Measurements from ENCODE around the gene KLHDC8A. TPM values are rescaled to one million over a fixed set of nuclear protein-coding genes. Genes with fewer than 3 reads are reported as not detected.

The KLHDC8A gene
- total RNA-seq, 2 donors from 2014 or later, result 0.24 TPM; not detected in 1

DNA sequence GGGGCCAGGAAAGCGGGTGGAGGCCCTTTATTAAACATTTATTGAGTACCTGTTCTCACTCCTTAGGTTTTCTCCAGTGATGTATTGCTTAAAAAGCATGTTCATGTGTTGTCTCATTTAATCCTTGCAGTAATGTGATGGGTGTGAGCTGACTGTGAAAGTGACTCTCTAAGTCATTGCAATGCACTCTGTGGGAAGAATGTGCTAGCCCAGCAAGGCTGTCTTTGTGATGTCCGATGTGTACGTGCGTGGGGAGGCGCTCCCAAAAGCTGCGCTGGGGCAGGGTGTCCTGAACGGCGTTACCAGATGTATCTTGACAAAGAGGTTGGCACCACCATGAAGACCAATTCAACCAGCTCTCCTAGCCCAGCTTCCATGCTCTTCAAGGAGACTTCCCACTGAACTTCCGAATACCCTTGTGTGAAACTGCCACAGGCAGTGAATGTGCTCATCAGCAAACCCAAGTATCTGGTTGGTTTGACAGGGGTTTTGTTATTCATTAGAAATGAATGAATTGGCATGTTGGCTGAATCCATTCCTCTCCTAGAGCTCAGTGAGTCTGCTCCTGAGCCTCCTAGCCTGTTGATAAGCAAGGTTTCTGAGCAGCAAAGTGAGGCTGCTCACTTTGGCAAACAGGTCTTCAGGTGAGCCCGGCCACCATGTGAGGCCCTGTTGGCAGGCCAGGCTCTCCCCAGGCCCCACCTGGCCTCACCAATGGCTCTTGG, 63.2 kb downstream of the KLHDC8A start:
- Histone ChIP-seq H3K36me3 (no peaks in the 10 kb centered on the region), H3K4me1 (peaks cover 0 to 16% of the 10 kb centered on the region in 2 donors), H3K27ac (peak overlapping the region; percentile 14 to 48), H3K4me3 (no peak overlapping the region), H3K9me3 (no peaks in the 10 kb centered on the region), H3K27me3 (no peaks in the 10 kb centered on the region)
- TF ChIP-seq, protein P1, sequence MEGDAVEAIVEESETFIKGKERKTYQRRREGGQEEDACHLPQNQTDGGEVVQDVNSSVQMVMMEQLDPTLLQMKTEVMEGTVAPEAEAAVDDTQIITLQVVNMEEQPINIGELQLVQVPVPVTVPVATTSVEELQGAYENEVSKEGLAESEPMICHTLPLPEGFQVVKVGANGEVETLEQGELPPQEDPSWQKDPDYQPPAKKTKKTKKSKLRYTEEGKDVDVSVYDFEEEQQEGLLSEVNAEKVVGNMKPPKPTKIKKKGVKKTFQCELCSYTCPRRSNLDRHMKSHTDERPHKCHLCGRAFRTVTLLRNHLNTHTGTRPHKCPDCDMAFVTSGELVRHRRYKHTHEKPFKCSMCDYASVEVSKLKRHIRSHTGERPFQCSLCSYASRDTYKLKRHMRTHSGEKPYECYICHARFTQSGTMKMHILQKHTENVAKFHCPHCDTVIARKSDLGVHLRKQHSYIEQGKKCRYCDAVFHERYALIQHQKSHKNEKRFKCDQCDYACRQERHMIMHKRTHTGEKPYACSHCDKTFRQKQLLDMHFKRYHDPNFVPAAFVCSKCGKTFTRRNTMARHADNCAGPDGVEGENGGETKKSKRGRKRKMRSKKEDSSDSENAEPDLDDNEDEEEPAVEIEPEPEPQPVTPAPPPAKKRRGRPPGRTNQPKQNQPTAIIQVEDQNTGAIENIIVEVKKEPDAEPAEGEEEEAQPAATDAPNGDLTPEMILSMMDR (IDR thresholded peaks at IDR 0.05), result no peak
- no peak for DNase-seq (ENCODE audit: low spot score)

DNA sequence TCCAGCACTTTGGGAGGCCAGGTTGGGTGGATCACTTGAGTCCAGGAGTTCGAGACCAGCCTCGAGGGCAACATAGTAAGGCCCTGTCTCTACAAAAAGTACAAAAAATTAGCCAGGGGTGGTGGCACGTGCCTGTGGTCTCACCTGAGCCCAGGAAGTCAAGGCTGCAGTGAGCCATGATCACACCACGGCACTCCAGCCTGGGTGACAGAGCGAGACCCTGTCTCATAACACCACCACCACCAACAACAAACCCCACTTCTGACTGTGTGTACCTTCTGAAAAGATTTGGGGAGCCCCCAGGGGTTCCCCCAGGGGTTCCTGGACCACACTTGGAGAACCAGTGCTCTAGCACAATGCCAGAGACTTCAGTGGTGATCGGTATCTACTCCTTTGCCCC, 65.1 kb downstream of the KLHDC8A start:
- TF ChIP-seq, protein P1 (IDR thresholded peaks at IDR 0.05), result no peak
- Histone ChIP-seq H3K36me3 (no peaks in the 10 kb centered on the region), H3K27me3 (no peaks in the 10 kb centered on the region), H3K4me3 (no peak overlapping the region), H3K27ac (no peak overlapping the region), H3K9me3 (no peaks in the 10 kb centered on the region), H3K4me1 (peaks cover 0 to 16% of the 10 kb centered on the region in 2 donors)
- no peak for DNase-seq (ENCODE audit: low spot score)

DNA sequence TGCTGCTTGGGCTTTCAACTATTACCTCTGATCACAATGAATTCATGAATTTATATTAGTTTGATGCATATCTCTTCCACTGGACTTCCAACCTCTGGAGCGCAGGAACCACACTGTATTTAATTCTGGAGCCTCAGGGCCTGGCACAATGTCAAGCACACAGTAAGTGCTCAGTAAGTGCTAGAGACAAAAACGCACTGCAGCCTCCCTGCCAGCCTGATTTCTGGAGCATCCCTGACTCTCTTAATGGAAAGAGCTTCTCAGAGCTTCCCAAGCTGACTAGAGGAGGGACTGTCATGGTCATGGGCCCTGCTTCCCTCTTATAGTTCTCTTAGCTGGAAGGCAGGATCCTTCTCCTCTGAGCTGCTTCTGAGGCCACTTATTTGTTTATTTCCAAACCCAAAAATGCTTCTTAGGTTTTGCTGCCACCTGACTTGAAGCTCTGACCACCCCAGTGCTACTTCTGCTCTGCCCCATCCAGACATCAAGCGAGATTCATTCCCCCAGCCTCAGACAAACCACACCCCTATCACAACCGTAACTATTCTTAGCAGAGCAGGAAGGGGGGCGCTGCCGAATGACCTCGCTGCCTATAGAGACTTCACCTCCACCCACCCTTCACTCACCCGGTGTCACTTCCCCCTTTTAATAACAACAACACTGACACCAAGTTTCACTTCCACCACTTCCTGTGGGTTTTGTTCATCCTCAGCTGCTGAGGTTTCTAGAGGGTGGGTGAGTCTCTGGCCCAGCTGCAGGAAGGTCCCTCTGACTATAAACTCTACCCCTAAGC, 68.8 kb downstream of the KLHDC8A start:
- TF ChIP-seq, protein P1 (IDR thresholded peaks at IDR 0.05), result no peak
- H3K27ac ChIP-seq, result no peak overlapping the region
- no peak for DNase-seq (ENCODE audit: low spot score)
- peaks cover 0 to 16% of the 10 kb centered on the region in 2 donors for H3K4me1 ChIP-seq
- no peaks in the 10 kb centered on the region for H3K27me3 ChIP-seq
- no peaks in the 10 kb centered on the region for H3K36me3 ChIP-seq
- H3K9me3 ChIP-seq, result no peaks in the 10 kb centered on the region
- no peak overlapping the region for H3K4me3 ChIP-seq

DNA sequence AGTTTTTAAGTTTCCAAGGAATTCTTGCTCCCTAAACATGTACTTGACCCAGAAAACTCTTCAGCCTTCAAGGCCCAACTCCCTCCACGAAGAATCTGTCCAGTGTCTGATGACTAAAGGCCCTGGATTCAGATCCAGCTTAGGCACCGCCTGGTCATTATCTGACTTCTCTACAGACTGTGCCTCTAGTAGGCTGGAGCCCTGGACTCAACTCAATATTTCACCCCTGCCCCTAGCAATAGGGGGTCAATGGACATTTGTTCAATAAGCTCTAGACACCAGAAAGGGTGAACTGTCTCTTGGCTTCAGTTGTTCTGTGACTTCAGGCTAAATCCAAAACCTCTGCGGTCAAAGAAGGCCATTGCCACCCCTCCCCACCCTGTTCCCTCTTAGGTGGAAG, 69.6 kb downstream of the KLHDC8A start:
- Histone ChIP-seq H3K9me3 (no peaks in the 10 kb centered on the region), H3K4me3 (no peak overlapping the region), H3K4me1 (peaks cover 2 to 16% of the 10 kb centered on the region in 2 donors), H3K27me3 (no peaks in the 10 kb centered on the region), H3K36me3 (no peaks in the 10 kb centered on the region), H3K27ac (no peak overlapping the region)
- TF ChIP-seq, protein P1 (IDR thresholded peaks at IDR 0.05), result no peak
- no peak for DNase-seq (ENCODE audit: low spot score)

DNA sequence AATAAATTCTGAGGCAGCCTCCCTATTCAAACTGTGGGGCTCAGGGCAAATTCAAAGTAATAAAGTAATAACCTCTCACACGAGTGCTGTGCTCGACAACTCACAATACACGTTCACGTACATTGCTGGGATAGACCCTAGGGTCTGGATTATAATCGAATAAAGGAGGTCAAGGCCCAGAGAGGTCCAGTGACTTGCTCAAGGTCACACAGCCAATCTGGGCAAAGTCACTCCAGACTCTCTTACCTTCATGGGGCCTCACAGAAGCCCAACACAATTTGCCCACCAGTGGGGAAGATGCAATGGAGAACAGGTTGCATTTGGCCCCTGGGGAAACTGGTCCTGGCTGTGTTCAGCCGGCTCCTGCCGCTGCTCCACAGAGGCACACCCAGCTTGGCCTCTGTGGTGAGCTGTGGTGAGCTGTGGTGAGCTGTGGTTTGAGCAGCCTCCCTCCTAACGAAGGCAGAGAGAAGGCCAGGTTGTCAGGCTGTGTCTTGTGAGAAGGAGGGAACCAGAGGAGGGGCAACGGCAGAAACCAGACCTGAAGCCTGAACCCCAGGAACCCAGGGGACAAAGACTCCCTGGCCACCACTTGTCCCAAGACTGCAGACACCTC, 70.3 kb downstream of the KLHDC8A start:
- H3K9me3 ChIP-seq, result no peaks in the 10 kb centered on the region
- H3K27ac ChIP-seq, result no peak overlapping the region
- peaks cover 3 to 16% of the 10 kb centered on the region in 2 donors for H3K4me1 ChIP-seq
- DNase-seq (ENCODE audit: low spot score), result no peak
- no peak overlapping the region for H3K4me3 ChIP-seq
- no peaks in the 10 kb centered on the region for H3K27me3 ChIP-seq
- TF ChIP-seq, protein P1 (IDR thresholded peaks at IDR 0.05), result no peak
- H3K36me3 ChIP-seq, result no peaks in the 10 kb centered on the region

Other genes starting within 250 kb of the KLHDC8A start
- gene RBBP5, start 234.9 kb downstream of the KLHDC8A start, total RNA-seq, result 10 to 100 TPM; 10.3 to 12.4 TPM
- 1 to 10 TPM; 6.7 to 8.9 TPM for gene DSTYK, start 145.2 kb downstream of the KLHDC8A start, total RNA-seq
- gene TMCC2, start 129.0 kb downstream of the KLHDC8A start, total RNA-seq, result 10 to 100 TPM in 1 of 2 donors, 1 to 10 TPM in 1; 8.5 to 11.9 TPM
- gene NUAK2, start 35.2 kb downstream of the KLHDC8A start, total RNA-seq, result 1 to 10 TPM in 1 of 2 donors, under 1 TPM in 1; 0.67 to 1.7 TPM
- not detected for gene LEMD1, start 65.1 kb upstream of the KLHDC8A start, total RNA-seq
- under 1 TPM; 0.24 to 0.26 TPM for gene BLACAT1, start 99.1 kb upstream of the KLHDC8A start, total RNA-seq
- 100 to 1,000 TPM in 1 of 2 donors, 10 to 100 TPM in 1; 85.6 to 116 TPM for gene CDK18, start 147.7 kb upstream of the KLHDC8A start, total RNA-seq

All from right atrium auricular region (tissue), 2 donors.